Neural progenitor cell (in vitro differentiated cells): ENCODE data around the gene CHMP4A. TPM values are rescaled to one million over a fixed set of nuclear protein-coding genes. Genes with fewer than 3 reads are reported as not detected.

Experiments
- DNase-seq: peaks from one replicate; pipeline ENCODE4 v3.0.0-alpha.2; 2016; ENCODE audit warnings: low spot score
- H2AFZ ChIP-seq: fragments of 200-600 bp; sonication (generic); replicated peaks from 2 replicates; pipeline ENCODE4 v1.6.1; 2016; ENCODE audit warnings: antibody characterized with exemption
- H3F3A ChIP-seq: fragments of 200-600 bp; sonication (generic); 2 replicates; pipeline ENCODE4 v1.6.1; 2016; ENCODE audit warnings: antibody characterized with exemption, low read depth
- H3K27ac ChIP-seq: fragments of 200-600 bp; sonication (generic); 2 replicates; pipeline ENCODE4 v1.5.1; 2016; ENCODE audit warnings: mild to moderate bottlenecking
- H3K27me3 ChIP-seq: fragments of 200-600 bp; sonication (generic); 2 replicates; pipeline ENCODE4 v1.6.1; 2016; ENCODE audit warnings: mild to moderate bottlenecking, moderate library complexity
- H3K36me3 ChIP-seq: fragments of 200-600 bp; sonication (generic); 2 replicates; pipeline ENCODE4 v1.5.1; 2016
- H3K4me1 ChIP-seq: fragments of 200-600 bp; sonication (generic); 2 replicates; pipeline ENCODE4 v1.6.1; 2016; ENCODE audit warnings: mixed run types
- H3K4me2 ChIP-seq: fragments of 200-600 bp; sonication (generic); 2 replicates; pipeline ENCODE4 v1.6.1; 2016
- H3K4me3 ChIP-seq: fragments of 200-600 bp; sonication (generic); 2 replicates; pipeline ENCODE4 v1.5.1; 2016
- H3K79me2 ChIP-seq: fragments of 200-600 bp; sonication (generic); 2 replicates; pipeline ENCODE4 v1.6.1; 2016; ENCODE audit warnings: low read depth
- H3K9ac ChIP-seq: fragments of 200-600 bp; sonication (generic); 2 replicates; pipeline ENCODE4 v1.6.1; 2016
- H3K9me3 ChIP-seq: fragments of 200-600 bp; sonication (generic); 2 replicates; pipeline ENCODE4 v1.5.1; 2016; ENCODE audit warnings: low read depth
- H4K20me1 ChIP-seq: fragments of 200-600 bp; sonication (generic); 2 replicates; pipeline ENCODE4 v1.6.1; 2016; ENCODE audit warnings: low read depth
- H3K27ac Mint-ChIP-seq: 3 replicates; pipeline ENCODE4 v1.8.0; 2021; ENCODE audit warnings: mixed read lengths
- H3K27me3 Mint-ChIP-seq: 2 replicates; pipeline ENCODE4 v1.8.0; 2022; ENCODE audit warnings: low read depth, mild to moderate bottlenecking, inconsistent platforms, moderate library complexity, mixed read lengths; ENCODE audit not compliant: insufficient read depth
- H3K36me3 Mint-ChIP-seq: 3 replicates; pipeline ENCODE4 v1.8.0; 2021; ENCODE audit warnings: mixed read lengths
- H3K4me1 Mint-ChIP-seq: 3 replicates; pipeline ENCODE4 v1.8.0; 2021; ENCODE audit warnings: mixed read lengths
- H3K4me3 Mint-ChIP-seq: 3 replicates; pipeline ENCODE4 v1.8.0; 2021; ENCODE audit warnings: mild to moderate bottlenecking, moderate library complexity, mixed read lengths
- H3K9me3 Mint-ChIP-seq: 3 replicates; pipeline ENCODE4 v1.8.0; 2020; ENCODE audit warnings: mixed read lengths
- EZH2 ChIP-seq: fragments of 200-600 bp; sonication (generic); IDR thresholded peaks from 2 replicates; pipeline ENCODE4 v1.6.1; 2017; ENCODE audit warnings: antibody characterized with exemption, mild to moderate bottlenecking, moderate library complexity
- EZH2phosphoT487 ChIP-seq: fragments of 200-600 bp; sonication (generic); IDR thresholded peaks from 2 replicates; pipeline ENCODE4 v1.6.1; 2017; ENCODE audit warnings: antibody characterized with exemption
- total RNA-seq: library from RNA; depleted of rRNA; stranded (reverse); fragments of >200 nt; gene quantifications from 2 replicates; pipeline ENCODE4 v1.2.3, GENCODE V29; 2015; ENCODE audit warnings: low replicate concordance
- TF ChIP-seq, protein P1 (sequence below): fragments of 200-600 bp; sonication (generic); IDR thresholded peaks from 2 replicates; pipeline ENCODE4 v1.5.1; 2017; ENCODE audit warnings: antibody characterized with exemption, mild to moderate bottlenecking

CHMP4A gene
- total RNA-seq, 1 donor from 2014 or later = 35.3 TPM

GRCh38 chr14:24164518-24164991, 48.7 kb downstream of the CHMP4A start:
- Mint-ChIP-seq H3K27me3 (peaks cover 2% of the 10 kb centered on the region), H3K4me3 (no peak overlapping the region), H3K4me1 (peaks cover 12% of the 10 kb centered on the region), H3K36me3 (peaks cover 6% of the 10 kb centered on the region), H3K9me3 (no peaks in the 10 kb centered on the region), H3K27ac (no peak overlapping the region)
- Histone ChIP-seq H3K4me2 (no peak overlapping the region), H3F3A (peaks cover 8% of the 10 kb centered on the region), H3K27me3 (no peaks in the 10 kb centered on the region), H3K9me3 (no peaks in the 10 kb centered on the region), H3K79me2 (no peaks in the 10 kb centered on the region), H3K36me3 (no peaks in the 10 kb centered on the region), H3K4me3 (no peak overlapping the region), H3K27ac (no peak overlapping the region), H3K9ac (no peak overlapping the region), H2AFZ (no peak overlapping the region), H3K4me1 (no peaks in the 10 kb centered on the region), H4K20me1 (peaks cover 5% of the 10 kb centered on the region)
- TF ChIP-seq EZH2phosphoT487 (no peak), EZH2 (no peak)
- TF ChIP-seq, protein P1, sequence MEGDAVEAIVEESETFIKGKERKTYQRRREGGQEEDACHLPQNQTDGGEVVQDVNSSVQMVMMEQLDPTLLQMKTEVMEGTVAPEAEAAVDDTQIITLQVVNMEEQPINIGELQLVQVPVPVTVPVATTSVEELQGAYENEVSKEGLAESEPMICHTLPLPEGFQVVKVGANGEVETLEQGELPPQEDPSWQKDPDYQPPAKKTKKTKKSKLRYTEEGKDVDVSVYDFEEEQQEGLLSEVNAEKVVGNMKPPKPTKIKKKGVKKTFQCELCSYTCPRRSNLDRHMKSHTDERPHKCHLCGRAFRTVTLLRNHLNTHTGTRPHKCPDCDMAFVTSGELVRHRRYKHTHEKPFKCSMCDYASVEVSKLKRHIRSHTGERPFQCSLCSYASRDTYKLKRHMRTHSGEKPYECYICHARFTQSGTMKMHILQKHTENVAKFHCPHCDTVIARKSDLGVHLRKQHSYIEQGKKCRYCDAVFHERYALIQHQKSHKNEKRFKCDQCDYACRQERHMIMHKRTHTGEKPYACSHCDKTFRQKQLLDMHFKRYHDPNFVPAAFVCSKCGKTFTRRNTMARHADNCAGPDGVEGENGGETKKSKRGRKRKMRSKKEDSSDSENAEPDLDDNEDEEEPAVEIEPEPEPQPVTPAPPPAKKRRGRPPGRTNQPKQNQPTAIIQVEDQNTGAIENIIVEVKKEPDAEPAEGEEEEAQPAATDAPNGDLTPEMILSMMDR = no peak
- DNase-seq = no peak

DNA sequence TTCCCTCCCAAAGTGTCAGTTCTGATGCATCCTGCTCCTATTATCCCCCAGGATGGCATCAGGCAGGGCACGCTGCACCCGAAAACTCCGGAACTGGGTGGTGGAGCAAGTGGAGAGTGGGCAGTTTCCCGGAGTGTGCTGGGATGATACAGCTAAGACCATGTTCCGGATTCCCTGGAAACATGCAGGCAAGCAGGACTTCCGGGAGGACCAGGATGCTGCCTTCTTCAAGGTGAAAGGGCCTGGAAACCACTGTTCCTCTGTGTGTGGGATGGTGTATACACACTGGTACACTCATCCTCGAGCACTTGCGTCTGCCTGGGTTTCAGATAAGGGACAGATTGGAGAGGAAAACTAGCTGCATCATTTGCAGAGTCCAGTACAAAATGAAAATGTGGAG, 51.2 kb downstream of the CHMP4A start:
- peaks cover 5% of the 10 kb centered on the region for H4K20me1 ChIP-seq
- H3K4me3 ChIP-seq = no peak overlapping the region
- no peak overlapping the region for H3K4me2 ChIP-seq
- no peaks in the 10 kb centered on the region for H3K4me1 ChIP-seq
- TF ChIP-seq EZH2phosphoT487 (no peak), EZH2 (no peak)
- TF ChIP-seq, protein P1 = no peak
- H3K9ac ChIP-seq = no peak overlapping the region
- no peaks in the 10 kb centered on the region for H3K9me3 Mint-ChIP-seq
- peak overlapping the region; percentile 95 for H3K27ac Mint-ChIP-seq
- no peaks in the 10 kb centered on the region for H3K9me3 ChIP-seq
- H2AFZ ChIP-seq = no peak overlapping the region
- H3K36me3 Mint-ChIP-seq = peaks cover 6% of the 10 kb centered on the region
- DNase-seq = no peak
- peaks cover 12% of the 10 kb centered on the region for H3K4me1 Mint-ChIP-seq
- no peak overlapping the region for H3K27ac ChIP-seq
- H3F3A ChIP-seq = peaks cover 8% of the 10 kb centered on the region
- H3K4me3 Mint-ChIP-seq = peak overlapping the region; percentile 85
- H3K27me3 Mint-ChIP-seq = peaks cover 2% of the 10 kb centered on the region
- H3K79me2 ChIP-seq = no peaks in the 10 kb centered on the region
- H3K27me3 ChIP-seq = no peaks in the 10 kb centered on the region
- no peaks in the 10 kb centered on the region for H3K36me3 ChIP-seq

GRCh38 chr14:24160850-24161804, 52.2 kb downstream of the CHMP4A start, which contains the start of gene IRF9:
TSS of gene IRF9 (plus strand) at chr14:24161265. CDS start at chr14:24162145, 880 bp downstream.
- Mint-ChIP-seq H3K27ac (peak within 1 kb of the TSS; percentile 95), H3K4me1 (peaks cover 12% of the 10 kb centered on the region), H3K4me3 (peak within 1 kb of the TSS; percentile 85), H3K27me3 (peaks cover 4% of the 10 kb centered on the region), H3K9me3 (no peaks in the 10 kb centered on the region), H3K36me3 (peaks cover 11% of the 10 kb centered on the region)
- H3K4me3 ChIP-seq = peak within 1 kb of the TSS; percentile 21
- H3K4me2 ChIP-seq = peak within 1 kb of the TSS; percentile 60
- H3K4me1 ChIP-seq = no peaks in the 10 kb centered on the region
- H3K27ac ChIP-seq = no peak within 1 kb of the TSS
- no peaks in the 10 kb centered on the region for H3K36me3 ChIP-seq
- no peak within 1 kb of the TSS for H3K9ac ChIP-seq
- no peaks in the 10 kb centered on the region for H3K27me3 ChIP-seq
- H2AFZ ChIP-seq = no peak within 1 kb of the TSS
- H3K79me2 ChIP-seq = no peaks in the 10 kb centered on the region
- H4K20me1 ChIP-seq = peaks cover 5% of the 10 kb centered on the region
- no peaks in the 10 kb centered on the region for H3K9me3 ChIP-seq
- TF ChIP-seq, protein P1 = peak; percentile 97
- no peak for TF ChIP-seq EZH2
- H3F3A ChIP-seq = peaks cover 8% of the 10 kb centered on the region
- peak; percentile 98 for DNase-seq
